K562 (cell line): Measurements from ENCODE around the gene TCF12. TPM values are rescaled to one million over a fixed set of nuclear protein-coding genes. Genes with fewer than 3 reads are reported as not detected.

ENCODE experiments used
- ARNT ChIP-seq, 2 experiments: fragments of 450-650 bp; IDR thresholded peaks; 2 replicates each; pipeline ENCODE4 v1.6.1; 2016; ENCODE audit warnings: mild to moderate bottlenecking in 1 of 2
- BACH1 ChIP-seq: fragments of 200-800 bp; sonication (Bioruptor generic); IDR thresholded peaks from 2 replicates; pipeline ENCODE4 v1.6.1; 2016; ENCODE audit warnings: missing genetic modification characterization, missing compliant biosample characterization
- BCOR ChIP-seq: fragments of 450-650 bp; IDR thresholded peaks from 2 replicates; pipeline ENCODE4 v1.6.1; 2016
- DIDO1 ChIP-seq: fragments of 450-650 bp; IDR thresholded peaks from 2 replicates; pipeline ENCODE4 v1.6.1; 2016; ENCODE audit warnings: low read depth, missing biosample characterization, missing genetic modification characterization
- E2F3 ChIP-seq: fragments of 250-450 bp; sonication (Bioruptor Pico); IDR thresholded peaks from 2 replicates; pipeline ENCODE4 v1.4.0; 2020; ENCODE audit warnings: mild to moderate bottlenecking
- HDGF ChIP-seq: fragments of 450-650 bp; IDR thresholded peaks from 2 replicates; pipeline ENCODE4 v1.6.1; 2016
- MITF ChIP-seq: IDR thresholded peaks from 2 replicates; pipeline ENCODE4 v1.6.1; 2014; ENCODE audit warnings: antibody characterized with exemption
- MYBL2 ChIP-seq, 2 experiments: fragments of 450-650 bp in 1 of 2; sonication (generic) in 1 of 2; formaldehyde crosslinking in 1 of 2; IDR thresholded peaks; 2 replicates each; pipeline versions ENCODE4 v1.6.1 to v1.8.1; 2017 to 2022; ENCODE audit warnings: borderline replicate concordance in 1 of 2, inconsistent platforms in 1 of 2, low read depth in 1 of 2, mild to moderate bottlenecking in 1 of 2, missing genetic modification reagents in 1 of 2, moderate library complexity in 1 of 2
- PHTF2 ChIP-seq: fragments of 250-450 bp; sonication (Bioruptor Pico); IDR thresholded peaks from 2 replicates; pipeline ENCODE4 v1.5.0; 2021; ENCODE audit warnings: mild to moderate bottlenecking
- SIRT6 ChIP-seq: IDR thresholded peaks from one replicate; pipeline ENCODE4 v1.6.1; 2012; ENCODE audit warnings: low read depth, mild to moderate bottlenecking, control low read depth, inconsistent platforms, low read length, moderate library complexity
- TAF1 ChIP-seq: IDR thresholded peaks from 2 replicates; pipeline ENCODE4 v1.6.1; 2011; ENCODE audit warnings: mild to moderate bottlenecking, low read length, moderate library complexity; ENCODE audit not compliant: insufficient read depth, control insufficient read depth, severe bottlenecking; ENCODE audit errors: extremely low read depth
- UBTF ChIP-seq, 2 experiments: IDR thresholded peaks; 2 replicates each; pipeline ENCODE4 v1.6.1; 2012; ENCODE audit warnings: improper control_type of control experiment in 2 of 2, low read depth in 2 of 2, low read length in 2 of 2, borderline replicate concordance in 1 of 2
- YY1 ChIP-seq, 3 experiments: IDR thresholded peaks; 2 replicates each; pipeline ENCODE4 v1.6.1; 2011; ENCODE audit warnings: low read length in 2 of 3, mild to moderate bottlenecking in 2 of 3, moderate library complexity in 2 of 3, borderline replicate concordance in 1 of 3, control low read depth in 1 of 3, low read depth in 1 of 3; ENCODE audit not compliant: insufficient read depth in 3 of 3, insufficient replicate concordance in 2 of 3, control insufficient read depth in 1 of 3, insufficient read length in 1 of 3; ENCODE audit errors: extremely low read depth in 1 of 3
- ZBTB7A ChIP-seq: IDR thresholded peaks from 2 replicates; pipeline ENCODE4 v1.6.1; 2011; ENCODE audit warnings: low read depth, mild to moderate bottlenecking, low read length, moderate library complexity, borderline replicate concordance; ENCODE audit not compliant: control insufficient read depth
- ZFPM2 ChIP-seq: fragments of 250-450 bp; sonication (Bioruptor Pico); IDR thresholded peaks from 2 replicates; pipeline ENCODE4 v1.5.1; 2022; ENCODE audit warnings: mild to moderate bottlenecking
- polyA plus RNA-seq, 8 experiments: library from polyadenylated mRNA; depleted of rRNA in 4 of 8; stranded (reverse) in 5 of 8; unstranded in 3 of 8; fragments of >200 nt; fragmentation: Nextera tagmentation in 2 of 8; fragmentation: Illumina TruSeq in 1 of 8; extraction: Ambion mirVana in 2 of 8; extraction: Trizol in 1 of 8; gene quantifications; 2 replicates each; pipeline versions ENCODE4 v1.2.1 to v1.2.3, GENCODE V29; 2011 to 2014; ENCODE audit warnings: inconsistent platforms in 1 of 8, missing spikeins in 1 of 8
- total RNA-seq, 7 experiments: library from RNA; depleted of rRNA in 6 of 7; stranded (reverse); fragments of >200 nt in 6 of 7; fragmentation: Illumina TruSeq in 2 of 7; extraction: Trizol in 2 of 7; gene quantifications; 2 replicates each; pipeline versions ENCODE4 v1.2.1 to v1.2.3, GENCODE V29; 2011 to 2021; ENCODE audit warnings: low replicate concordance in 1 of 7
- TF ChIP-seq, protein P1 (sequence below): sonication (generic); formaldehyde crosslinking; IDR thresholded peaks from 2 replicates; pipeline ENCODE4 v1.8.1; 2022; ENCODE audit warnings: missing genetic modification reagents
- TF ChIP-seq, protein P2 (sequence below): fragments of 250-450 bp; sonication (Bioruptor Pico); IDR thresholded peaks from 2 replicates; pipeline ENCODE4 v1.8.0; 2021; ENCODE audit warnings: moderate library complexity, mild to moderate bottlenecking, inconsistent platforms
- TF ChIP-seq, protein P3 (sequence below): sonication (generic); formaldehyde crosslinking; IDR thresholded peaks from 2 replicates; pipeline ENCODE4 v1.8.0; 2022; ENCODE audit warnings: mild to moderate bottlenecking, low read depth, missing genetic modification reagents

The TCF12 gene
- total and polyA plus RNA-seq, 9 of the 15 experiments (the other 6 are each of a cell fraction or from before 2014, with no cell fraction given): 10.5 to 132 (median 52.9) TPM

GRCh38 chr15:57321973-57322601, 403.6 kb downstream of the TCF12 start (continued):
- TF ChIP-seq TAF1: peak; percentile 48
- TF ChIP-seq BACH1 (tag): no peak
- TF ChIP-seq, protein P1, sequence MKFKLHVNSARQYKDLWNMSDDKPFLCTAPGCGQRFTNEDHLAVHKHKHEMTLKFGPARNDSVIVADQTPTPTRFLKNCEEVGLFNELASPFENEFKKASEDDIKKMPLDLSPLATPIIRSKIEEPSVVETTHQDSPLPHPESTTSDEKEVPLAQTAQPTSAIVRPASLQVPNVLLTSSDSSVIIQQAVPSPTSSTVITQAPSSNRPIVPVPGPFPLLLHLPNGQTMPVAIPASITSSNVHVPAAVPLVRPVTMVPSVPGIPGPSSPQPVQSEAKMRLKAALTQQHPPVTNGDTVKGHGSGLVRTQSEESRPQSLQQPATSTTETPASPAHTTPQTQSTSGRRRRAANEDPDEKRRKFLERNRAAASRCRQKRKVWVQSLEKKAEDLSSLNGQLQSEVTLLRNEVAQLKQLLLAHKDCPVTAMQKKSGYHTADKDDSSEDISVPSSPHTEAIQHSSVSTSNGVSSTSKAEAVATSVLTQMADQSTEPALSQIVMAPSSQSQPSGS (CRISPR knock-in tag): no peak
- peak in 1 of 3 experiments; percentile 37 for TF ChIP-seq YY1 (IDR thresholded peaks at IDR 0.05; ENCODE audit: borderline replicate concordance in 1 of 3, control insufficient read depth in 1 of 3, extremely low read depth in 1 of 3, insufficient read depth in 3 of 3, insufficient read length in 1 of 3, insufficient replicate concordance in 2 of 3, low read depth in 1 of 3, low read length in 2 of 3)
- TF ChIP-seq, protein P2, sequence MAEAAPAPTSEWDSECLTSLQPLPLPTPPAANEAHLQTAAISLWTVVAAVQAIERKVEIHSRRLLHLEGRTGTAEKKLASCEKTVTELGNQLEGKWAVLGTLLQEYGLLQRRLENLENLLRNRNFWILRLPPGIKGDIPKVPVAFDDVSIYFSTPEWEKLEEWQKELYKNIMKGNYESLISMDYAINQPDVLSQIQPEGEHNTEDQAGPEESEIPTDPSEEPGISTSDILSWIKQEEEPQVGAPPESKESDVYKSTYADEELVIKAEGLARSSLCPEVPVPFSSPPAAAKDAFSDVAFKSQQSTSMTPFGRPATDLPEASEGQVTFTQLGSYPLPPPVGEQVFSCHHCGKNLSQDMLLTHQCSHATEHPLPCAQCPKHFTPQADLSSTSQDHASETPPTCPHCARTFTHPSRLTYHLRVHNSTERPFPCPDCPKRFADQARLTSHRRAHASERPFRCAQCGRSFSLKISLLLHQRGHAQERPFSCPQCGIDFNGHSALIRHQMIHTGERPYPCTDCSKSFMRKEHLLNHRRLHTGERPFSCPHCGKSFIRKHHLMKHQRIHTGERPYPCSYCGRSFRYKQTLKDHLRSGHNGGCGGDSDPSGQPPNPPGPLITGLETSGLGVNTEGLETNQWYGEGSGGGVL: no peak
- no peak for TF ChIP-seq BCOR
- TF ChIP-seq E2F3: peak; percentile 24; the same call in 1 of the 2 replicates
- no peak for TF ChIP-seq MITF
- TF ChIP-seq SIRT6: no peak
- TF ChIP-seq ZBTB7A: no peak; the same call in 1 of the 2 replicates
- TF ChIP-seq PHTF2 (CRISPR knock-in tag): no peak
- no peak; the same call in 1 of the 2 replicates for TF ChIP-seq DIDO1 (tag)
- TF ChIP-seq MYBL2 (IDR thresholded peaks at IDR 0.05; ENCODE audit: low read depth): peak; percentile 83
- no peak for TF ChIP-seq MYBL2 (CRISPR knock-in tag; IDR thresholded peaks at IDR 0.05; ENCODE audit: borderline replicate concordance)
- TF ChIP-seq ARNT (IDR thresholded peaks at IDR 0.05): peak in 1 of 2 experiments; percentile 66; a peak in 1 of 4 replicates
- TF ChIP-seq HDGF: no peak
- TF ChIP-seq ZFPM2 (CRISPR knock-in tag): no peak
- TF ChIP-seq UBTF (IDR thresholded peaks at IDR 0.05; ENCODE audit: borderline replicate concordance in 1 of 2, low read depth in 2 of 2, low read length in 2 of 2): no peak
- TF ChIP-seq, protein P3, sequence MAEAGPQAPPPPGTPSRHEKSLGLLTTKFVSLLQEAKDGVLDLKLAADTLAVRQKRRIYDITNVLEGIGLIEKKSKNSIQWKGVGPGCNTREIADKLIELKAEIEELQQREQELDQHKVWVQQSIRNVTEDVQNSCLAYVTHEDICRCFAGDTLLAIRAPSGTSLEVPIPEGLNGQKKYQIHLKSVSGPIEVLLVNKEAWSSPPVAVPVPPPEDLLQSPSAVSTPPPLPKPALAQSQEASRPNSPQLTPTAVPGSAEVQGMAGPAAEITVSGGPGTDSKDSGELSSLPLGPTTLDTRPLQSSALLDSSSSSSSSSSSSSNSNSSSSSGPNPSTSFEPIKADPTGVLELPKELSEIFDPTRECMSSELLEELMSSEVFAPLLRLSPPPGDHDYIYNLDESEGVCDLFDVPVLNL (CRISPR knock-in tag): no peak
